Panc1 (cell line): Measurements from ENCODE around the gene NET1. TPM values are rescaled to one million over a fixed set of nuclear protein-coding genes. Genes with fewer than 3 reads are reported as not detected.

Source experiments
- ATAC-seq: fragments of 200-7000 bp; cut with Tn5 transposase; 2 replicates; pipeline ENCODE4 v1.9.1; 2020; ENCODE audit warnings: mild to moderate bottlenecking, moderate library complexity
- BruUV-seq: library from RNA; stranded (reverse); fragments of 400-500 nt; replicated peaks from 2 replicates; lab custom pipeline; 2021; lab: Mats Ljungman, UMichigan
- CTCF ChIA-PET: fragments of 300-600 bp; sonication (Branson Sonifier 250); formaldehyde crosslinking; loops from one replicate; lab custom pipeline; 2022; ENCODE audit warnings: antibody characterized with exemption; lab: Charles Lee
- POLR2A ChIA-PET: fragments of 300-600 bp; sonication (Branson Sonifier 250); formaldehyde crosslinking; loops from one replicate; lab custom pipeline; 2022; ENCODE audit warnings: antibody characterized with exemption; lab: Charles Lee
- DNase-seq: peaks from one replicate; pipeline ENCODE4 v3.0.0-alpha.2; 2010; ENCODE audit warnings: low read depth, low spot score
- H3K27ac ChIP-seq: 2 replicates; pipeline ENCODE4 v1.5.1; 2011; ENCODE audit warnings: mild to moderate bottlenecking, low read length, inconsistent platforms
- H3K27me3 ChIP-seq: fragments of 200-500 bp; sonication (Bioruptor generic); 2 replicates; pipeline ENCODE4 v1.6.0; 2014; ENCODE audit warnings: low read length, inconsistent platforms; ENCODE audit not compliant: control insufficient read depth, insufficient read depth
- H3K36me3 ChIP-seq: fragments of 200-500 bp; sonication (Bioruptor generic); 2 replicates; pipeline ENCODE4 v1.5.1; 2014; ENCODE audit warnings: inconsistent platforms, mild to moderate bottlenecking, low read length, moderate library complexity; ENCODE audit not compliant: control insufficient read depth, insufficient read depth
- H3K4me1 ChIP-seq: 2 replicates; pipeline ENCODE4 v1.5.1; 2011; ENCODE audit warnings: inconsistent platforms, mild to moderate bottlenecking, low read length, moderate library complexity; ENCODE audit not compliant: control insufficient read depth, insufficient read depth
- H3K4me3 ChIP-seq, 2 experiments: 2 replicates each; pipeline ENCODE4 v1.5.1; 2011 to 2012; ENCODE audit warnings: low read depth in 2 of 2, low read length in 2 of 2, mild to moderate bottlenecking in 2 of 2, inconsistent platforms in 1 of 2, moderate library complexity in 1 of 2
- H3K9me3 ChIP-seq: fragments of 200-500 bp; sonication (Bioruptor generic); 2 replicates; pipeline ENCODE4 v1.5.1; 2014; ENCODE audit warnings: low read depth, mild to moderate bottlenecking, inconsistent platforms, low read length, moderate library complexity; ENCODE audit not compliant: control insufficient read depth, insufficient read depth
- POLR2AphosphoS5 ChIP-seq: IDR thresholded peaks from 2 replicates; pipeline ENCODE4 v1.6.1; 2012; ENCODE audit warnings: mild to moderate bottlenecking, low read depth, low read length, moderate library complexity
- SIN3A ChIP-seq: IDR thresholded peaks from 2 replicates; pipeline ENCODE4 v1.6.1; 2012; ENCODE audit warnings: low read depth, mild to moderate bottlenecking, low read length, moderate library complexity, borderline replicate concordance; ENCODE audit not compliant: insufficient read depth
- TCF7L2 ChIP-seq: IDR thresholded peaks from 2 replicates; pipeline ENCODE4 v1.6.1; 2011; ENCODE audit warnings: mild to moderate bottlenecking, low read depth, low read length, inconsistent platforms
- in situ Hi-C: cut with HindIII; loops from 2 replicates; pipeline ENCODE4 v1.10.0; 2016; ENCODE audit warnings: low sequenced_read_pairs, low pct_unique_long_range_greater_than_20kb
- intact Hi-C: fragments of 100-400 bp; cut with micrococcal nuclease; formaldehyde crosslinking; loops from one replicate; pipeline ENCODE4 v1.10.0; 2022; ENCODE audit not compliant: unreplicated experiment
- total RNA-seq: library from RNA; stranded (reverse); gene quantifications from one replicate; pipeline ENCODE4 v1.2.1, GENCODE V29; 2021; ENCODE audit not compliant: unreplicated experiment
- TF ChIP-seq, protein P1 (sequence below), 2 experiments: IDR thresholded peaks; 2 replicates each; pipeline ENCODE4 v1.6.1; 2011 to 2012; ENCODE audit warnings: low read depth in 2 of 2, control low read depth in 1 of 2, low read length in 1 of 2, mild to moderate bottlenecking in 1 of 2, moderate library complexity in 1 of 2; ENCODE audit not compliant: insufficient read depth in 1 of 2
- TF ChIP-seq, protein P2 (sequence below): fragments of 450-650 bp; IDR thresholded peaks from 2 replicates; pipeline ENCODE4 v1.5.1; 2017; ENCODE audit warnings: mild to moderate bottlenecking

NET1 gene
- total RNA-seq, 1 experiment from 2014 or later = 28.6 TPM

- POLR2A ChIA-PET = no interaction called here
- in situ Hi-C loops = no loop called here
- CTCF ChIA-PET = no interaction called here
- Histone ChIP-seq H3K9me3 (no peaks in the 10 kb centered on the region), H3K27me3 (no peaks in the 10 kb centered on the region), H3K36me3 (no peaks in the 10 kb centered on the region), H3K4me1 (no peaks in the 10 kb centered on the region), H3K4me3 (no peak overlapping the region), H3K27ac (no peak overlapping the region)
- no peak for DNase-seq
- intact Hi-C loops = no loop called here
- TF ChIP-seq, protein P1, sequence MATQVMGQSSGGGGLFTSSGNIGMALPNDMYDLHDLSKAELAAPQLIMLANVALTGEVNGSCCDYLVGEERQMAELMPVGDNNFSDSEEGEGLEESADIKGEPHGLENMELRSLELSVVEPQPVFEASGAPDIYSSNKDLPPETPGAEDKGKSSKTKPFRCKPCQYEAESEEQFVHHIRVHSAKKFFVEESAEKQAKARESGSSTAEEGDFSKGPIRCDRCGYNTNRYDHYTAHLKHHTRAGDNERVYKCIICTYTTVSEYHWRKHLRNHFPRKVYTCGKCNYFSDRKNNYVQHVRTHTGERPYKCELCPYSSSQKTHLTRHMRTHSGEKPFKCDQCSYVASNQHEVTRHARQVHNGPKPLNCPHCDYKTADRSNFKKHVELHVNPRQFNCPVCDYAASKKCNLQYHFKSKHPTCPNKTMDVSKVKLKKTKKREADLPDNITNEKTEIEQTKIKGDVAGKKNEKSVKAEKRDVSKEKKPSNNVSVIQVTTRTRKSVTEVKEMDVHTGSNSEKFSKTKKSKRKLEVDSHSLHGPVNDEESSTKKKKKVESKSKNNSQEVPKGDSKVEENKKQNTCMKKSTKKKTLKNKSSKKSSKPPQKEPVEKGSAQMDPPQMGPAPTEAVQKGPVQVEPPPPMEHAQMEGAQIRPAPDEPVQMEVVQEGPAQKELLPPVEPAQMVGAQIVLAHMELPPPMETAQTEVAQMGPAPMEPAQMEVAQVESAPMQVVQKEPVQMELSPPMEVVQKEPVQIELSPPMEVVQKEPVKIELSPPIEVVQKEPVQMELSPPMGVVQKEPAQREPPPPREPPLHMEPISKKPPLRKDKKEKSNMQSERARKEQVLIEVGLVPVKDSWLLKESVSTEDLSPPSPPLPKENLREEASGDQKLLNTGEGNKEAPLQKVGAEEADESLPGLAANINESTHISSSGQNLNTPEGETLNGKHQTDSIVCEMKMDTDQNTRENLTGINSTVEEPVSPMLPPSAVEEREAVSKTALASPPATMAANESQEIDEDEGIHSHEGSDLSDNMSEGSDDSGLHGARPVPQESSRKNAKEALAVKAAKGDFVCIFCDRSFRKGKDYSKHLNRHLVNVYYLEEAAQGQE (IDR thresholded peaks at IDR 0.05; ENCODE audit: insufficient read depth in 1 of 2, low read depth in 2 of 2, low read length in 1 of 2) = no peak
- TF ChIP-seq, protein P2, sequence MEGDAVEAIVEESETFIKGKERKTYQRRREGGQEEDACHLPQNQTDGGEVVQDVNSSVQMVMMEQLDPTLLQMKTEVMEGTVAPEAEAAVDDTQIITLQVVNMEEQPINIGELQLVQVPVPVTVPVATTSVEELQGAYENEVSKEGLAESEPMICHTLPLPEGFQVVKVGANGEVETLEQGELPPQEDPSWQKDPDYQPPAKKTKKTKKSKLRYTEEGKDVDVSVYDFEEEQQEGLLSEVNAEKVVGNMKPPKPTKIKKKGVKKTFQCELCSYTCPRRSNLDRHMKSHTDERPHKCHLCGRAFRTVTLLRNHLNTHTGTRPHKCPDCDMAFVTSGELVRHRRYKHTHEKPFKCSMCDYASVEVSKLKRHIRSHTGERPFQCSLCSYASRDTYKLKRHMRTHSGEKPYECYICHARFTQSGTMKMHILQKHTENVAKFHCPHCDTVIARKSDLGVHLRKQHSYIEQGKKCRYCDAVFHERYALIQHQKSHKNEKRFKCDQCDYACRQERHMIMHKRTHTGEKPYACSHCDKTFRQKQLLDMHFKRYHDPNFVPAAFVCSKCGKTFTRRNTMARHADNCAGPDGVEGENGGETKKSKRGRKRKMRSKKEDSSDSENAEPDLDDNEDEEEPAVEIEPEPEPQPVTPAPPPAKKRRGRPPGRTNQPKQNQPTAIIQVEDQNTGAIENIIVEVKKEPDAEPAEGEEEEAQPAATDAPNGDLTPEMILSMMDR = no peak
- BruUV-seq = no TSS peak
- no peak for ATAC-seq
Measured at GRCh38 chr10:5468262-5469106, 56.1 kb downstream of the NET1 start.

GRCh38 chr10:5469353-5470061 lies 57.1 kb downstream of the NET1 start:
- Histone ChIP-seq H3K27me3 (no peaks in the 10 kb centered on the region), H3K4me3 (no peak overlapping the region), H3K27ac (no peak overlapping the region), H3K4me1 (no peaks in the 10 kb centered on the region), H3K36me3 (no peaks in the 10 kb centered on the region), H3K9me3 (no peaks in the 10 kb centered on the region)
- TF ChIP-seq SIN3A (no peak), TCF7L2 (no peak), POLR2AphosphoS5 (no peak)
- TF ChIP-seq, protein P1 (IDR thresholded peaks at IDR 0.05; ENCODE audit: insufficient read depth in 1 of 2, low read depth in 2 of 2, low read length in 1 of 2) = no peak
- TF ChIP-seq, protein P2 = no peak
- ATAC-seq = no peak
- in situ Hi-C loops = no loop called here
- no peak for DNase-seq
- CTCF ChIA-PET = no interaction called here
- no TSS peak for BruUV-seq
- POLR2A ChIA-PET = no interaction called here
- intact Hi-C loops = no loop called here
